AG10803 (cell line): ENCODE results near the gene SEC62.

Source experiments
- DNase-seq: peaks from one replicate; pipeline ENCODE4 v3.0.0; 2010; ENCODE audit warnings: low read depth
- H3K4me3 ChIP-seq: 2 replicates; pipeline ENCODE4 v1.5.1; 2011; ENCODE audit warnings: mild to moderate bottlenecking, low read length, control low read depth
- CTCF ChIP-seq: conservative IDR thresholded peaks from 2 replicates; pipeline ENCODE4 v1.5.1; 2011; ENCODE audit warnings: mild to moderate bottlenecking, low read length, control low read depth, inconsistent platforms

The SEC62 gene

DNA sequence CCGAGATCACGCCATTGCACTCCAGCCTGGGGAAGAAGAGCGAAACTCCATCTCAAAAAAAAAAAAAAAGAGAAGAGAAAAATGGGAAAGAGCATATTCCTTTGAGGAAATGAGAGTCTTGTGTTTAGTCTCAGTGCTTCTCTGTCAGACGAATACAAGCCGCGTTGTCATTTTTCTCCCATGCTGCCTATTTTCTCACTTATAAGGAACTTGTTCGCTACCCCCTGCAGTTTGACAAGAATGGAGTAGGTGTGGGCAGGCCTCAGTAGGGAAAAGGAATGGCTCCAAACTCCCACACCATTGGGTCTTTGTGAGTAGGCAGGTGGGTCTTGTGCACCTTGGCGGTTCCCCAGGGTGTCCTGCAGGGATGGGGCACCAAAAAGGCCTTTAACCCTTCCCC, 77.7 kb downstream of the SEC62 start:
- no peak overlapping the region for H3K4me3 ChIP-seq
- no peak for TF ChIP-seq CTCF
- DNase-seq = no peak

DNA sequence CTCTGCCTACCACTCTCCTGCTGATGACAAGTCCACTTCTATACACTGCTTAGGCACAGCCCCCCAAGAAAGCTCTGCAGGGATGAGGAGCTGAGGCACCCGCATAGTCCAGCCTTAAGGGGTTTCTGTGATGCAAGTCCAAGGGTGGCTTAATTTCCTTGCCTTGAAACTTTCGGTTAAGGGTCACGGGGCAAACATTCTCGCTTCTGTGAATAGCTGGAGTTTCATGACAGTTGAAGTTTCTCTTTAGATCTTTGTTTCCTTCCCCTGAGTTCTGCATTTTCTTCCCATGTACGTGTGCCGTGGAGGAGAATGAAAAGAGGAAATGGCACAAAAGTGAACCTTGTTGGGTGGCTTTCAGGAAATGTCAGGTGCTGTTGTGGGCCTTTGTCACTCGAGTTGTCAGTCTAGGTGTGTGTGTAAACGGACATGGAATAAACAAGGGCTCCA, 78.2 kb downstream of the SEC62 start:
- TF ChIP-seq CTCF = no peak
- no peak overlapping the region for H3K4me3 ChIP-seq
- no peak for DNase-seq

DNA sequence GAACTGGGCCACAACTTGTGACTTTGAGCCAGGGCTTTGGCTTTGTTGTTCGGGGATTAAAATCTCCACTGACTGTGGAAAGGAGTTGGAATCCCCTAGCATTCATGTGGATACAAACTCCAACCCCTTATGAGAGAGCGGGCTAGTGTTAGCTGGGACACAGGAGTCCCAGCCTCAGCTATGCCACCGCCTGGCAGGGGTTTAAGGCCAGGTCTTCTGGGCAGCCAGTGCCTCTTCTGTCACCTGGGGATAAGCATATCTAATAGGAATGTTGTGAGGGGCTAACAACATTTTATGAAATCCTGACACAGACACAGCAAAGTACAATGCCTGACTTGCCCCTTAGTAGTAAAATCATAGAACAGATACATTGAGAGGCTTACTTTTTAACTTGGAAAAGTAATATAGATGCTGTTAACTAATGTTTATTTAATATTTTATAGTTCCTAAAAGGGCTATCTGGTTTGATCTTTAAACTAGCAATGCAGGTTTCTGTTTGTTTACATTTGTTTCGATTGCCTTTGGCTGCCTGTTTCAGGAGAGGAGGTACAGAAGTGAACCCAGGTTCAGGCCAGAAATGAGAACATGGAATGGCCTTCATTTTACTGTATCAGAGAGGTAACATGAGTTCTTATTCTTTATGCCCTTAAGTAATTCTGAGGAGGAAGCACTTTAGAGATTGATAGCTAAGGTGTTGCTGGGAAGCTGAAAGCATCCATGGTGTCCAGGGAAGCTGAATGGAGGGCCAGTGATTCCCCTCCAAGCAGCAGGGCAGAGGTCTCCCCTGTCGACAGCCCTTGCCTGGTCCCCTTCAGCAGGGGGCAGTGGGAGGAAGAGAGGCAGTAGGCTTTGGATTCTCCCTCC, 79.9 kb downstream of the SEC62 start:
- no peak for DNase-seq
- H3K4me3 ChIP-seq = no peak overlapping the region
- TF ChIP-seq CTCF = no peak

DNA sequence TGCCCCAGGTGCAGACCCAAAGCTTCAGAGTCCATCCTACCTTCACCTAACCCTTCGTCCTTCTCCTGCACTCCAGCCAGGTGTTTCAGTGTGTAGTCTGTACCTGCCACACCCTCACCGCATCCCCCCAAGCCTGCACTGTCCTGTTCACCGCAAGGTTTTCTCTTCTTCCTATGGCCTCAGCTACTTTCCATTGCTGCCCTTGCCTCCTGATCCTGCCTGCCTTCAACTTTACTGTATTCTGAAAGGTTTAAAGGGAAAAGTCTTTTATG, 80.5 kb downstream of the SEC62 start:
- no peak for TF ChIP-seq CTCF
- no peak for DNase-seq
- no peak overlapping the region for H3K4me3 ChIP-seq
